Measurements from ENCODE around the gene OGFRL1. TPM values are rescaled to one million over a fixed set of nuclear protein-coding genes. Genes with fewer than 3 reads are reported as not detected.

OGFRL1 gene
- total RNA-seq, 1 donor from 2014 or later: 48.7 TPM

- no peak for DNase-seq (ENCODE audit: low read depth)
- no peaks in the 10 kb centered on the region for H3K36me3 ChIP-seq (ENCODE audit: control insufficient read depth, insufficient read depth, low read length)
- H3K27me3 ChIP-seq (ENCODE audit: control insufficient read depth, insufficient read depth, low read length): no peaks in the 10 kb centered on the region
- no peak overlapping the region for H3K4me3 ChIP-seq (ENCODE audit: low read depth, low read length)
- no peak for TF ChIP-seq CTCF (IDR thresholded peaks at IDR 0.05; ENCODE audit: insufficient read depth, low read length, poor library complexity, severe bottlenecking)
These were observed 58.5 kb downstream of the OGFRL1 start for GRCh38 chr6:71347119-71347518.

- H3K4me3 ChIP-seq (ENCODE audit: low read depth, low read length): no peak overlapping the region
- H3K36me3 ChIP-seq (ENCODE audit: control insufficient read depth, insufficient read depth, low read length): no peaks in the 10 kb centered on the region
- DNase-seq (ENCODE audit: low read depth): no peak
- peak; percentile 42 for TF ChIP-seq CTCF (IDR thresholded peaks at IDR 0.05; ENCODE audit: insufficient read depth, low read length, poor library complexity, severe bottlenecking)
- H3K27me3 ChIP-seq (ENCODE audit: control insufficient read depth, insufficient read depth, low read length): no peaks in the 10 kb centered on the region
These were observed 60.8 kb downstream of the OGFRL1 start for GRCh38 chr6:71349395-71349794.

- H3K4me3 ChIP-seq (ENCODE audit: low read depth, low read length): no peak overlapping the region
- H3K27me3 ChIP-seq (ENCODE audit: control insufficient read depth, insufficient read depth, low read length): no peaks in the 10 kb centered on the region
- H3K36me3 ChIP-seq (ENCODE audit: control insufficient read depth, insufficient read depth, low read length): no peaks in the 10 kb centered on the region
- DNase-seq (ENCODE audit: low read depth): no peak
- TF ChIP-seq CTCF (IDR thresholded peaks at IDR 0.05; ENCODE audit: insufficient read depth, low read length, poor library complexity, severe bottlenecking): no peak
These were observed 61.5 kb downstream of the OGFRL1 start for GRCh38 chr6:71349976-71350615.

- no peak for DNase-seq (ENCODE audit: low read depth)
- no peak for TF ChIP-seq CTCF (IDR thresholded peaks at IDR 0.05; ENCODE audit: insufficient read depth, low read length, poor library complexity, severe bottlenecking)
- H3K27me3 ChIP-seq (ENCODE audit: control insufficient read depth, insufficient read depth, low read length): no peaks in the 10 kb centered on the region
- H3K4me3 ChIP-seq (ENCODE audit: low read depth, low read length): no peak overlapping the region
- H3K36me3 ChIP-seq (ENCODE audit: control insufficient read depth, insufficient read depth, low read length): no peaks in the 10 kb centered on the region
These were observed 62.6 kb downstream of the OGFRL1 start for GRCh38 chr6:71351190-71351589.

All from kidney epithelial cell (primary cell).